Vagina (tissue), 2 donors: ENCODE measurements around the gene PLP2. TPM values are rescaled to one million over a fixed set of nuclear protein-coding genes. Genes with fewer than 3 reads are reported as not detected.

Experiments
- DNase-seq, 2 donors: peaks; one replicate each; pipeline ENCODE4 v3.0.0-alpha.2; 2017; ENCODE audit errors: extremely low spot score in 2 of 2
- H3K27ac ChIP-seq: fragments of 200-600 bp; sonication (generic); one replicate; pipeline ENCODE4 v1.5.1; 2019
- H3K27me3 ChIP-seq: fragments of 200-600 bp; sonication (generic); one replicate; pipeline ENCODE4 v1.5.1; 2019
- H3K36me3 ChIP-seq, 2 donors: fragments of 200-600 bp; sonication (generic); one replicate each; pipeline ENCODE4 v1.5.1; 2017 to 2019
- H3K4me1 ChIP-seq: fragments of 200-600 bp; sonication (generic); one replicate; pipeline ENCODE4 v1.5.1; 2019
- H3K4me3 ChIP-seq, 2 donors: fragments of 200-600 bp; sonication (generic); 1 replicate in 1 of 2; 2 replicates in 1 of 2; pipeline ENCODE4 v1.5.1; 2016 to 2019
- H3K9me3 ChIP-seq: fragments of 200-600 bp; sonication (generic); one replicate; pipeline ENCODE4 v1.5.1; 2019
- CTCF ChIP-seq, 3 experiments: fragments of 450-650 bp in 2 of 3; fragments of 200-600 bp in 1 of 3; sonication (generic) in 1 of 3; IDR thresholded peaks; one replicate each; pipeline ENCODE4 v1.5.1; 2017 to 2019; ENCODE audit warnings: antibody characterized with exemption in 3 of 3, mild to moderate bottlenecking in 2 of 3, moderate library complexity in 2 of 3
- POLR2A ChIP-seq, 2 donors: fragments of 450-650 bp; IDR thresholded peaks; one replicate each; pipeline ENCODE4 v1.6.1; 2017; ENCODE audit warnings: antibody characterized with exemption in 2 of 2, mild to moderate bottlenecking in 2 of 2, moderate library complexity in 2 of 2
- POLR2AphosphoS5 ChIP-seq, 2 donors: sonication (generic); formaldehyde crosslinking; IDR thresholded peaks; one replicate each; pipeline ENCODE4 v1.9.0; 2017; ENCODE audit warnings: antibody characterized with exemption in 2 of 2, mild to moderate bottlenecking in 2 of 2, low read depth in 1 of 2; ENCODE audit not compliant: insufficient read depth in 1 of 2
- intact Hi-C: fragments of 100-400 bp; cut with DNase I; formaldehyde crosslinking; loops from one replicate; pipeline ENCODE4 v1.15.1; 2023
- total RNA-seq: library from RNA; depleted of rRNA; stranded (reverse); fragments of >200 nt; gene quantifications from one replicate; pipeline ENCODE4 v1.2.3, GENCODE V29; 2016

PLP2 gene
- total RNA-seq, 1 donor from 2014 or later, result 81.3 TPM

GRCh38 chrX:49192722-49193328 lies 21.1 kb downstream of the PLP2 start:
- DNase-seq, result no peak
- no peaks in the 10 kb centered on the region for H3K27me3 ChIP-seq
- H3K4me1 ChIP-seq, result peaks cover 5% of the 10 kb centered on the region
- no peak overlapping the region for H3K27ac ChIP-seq
- H3K9me3 ChIP-seq, result no peaks in the 10 kb centered on the region
- H3K4me3 ChIP-seq, result no peak overlapping the region
- intact Hi-C loops, result loop anchor here (10.0 kb wide), 1 partner anchor 72 kb away; the partner anchor contains the start of genes FOXP3 and PPP1R3F
- no peaks in the 10 kb centered on the region for H3K36me3 ChIP-seq
- no peak for TF ChIP-seq POLR2AphosphoS5 (IDR thresholded peaks at IDR 0.05; ENCODE audit: insufficient read depth in 1 of 2, low read depth in 1 of 2)
- TF ChIP-seq POLR2A (IDR thresholded peaks at IDR 0.05), result no peak

GRCh38 chrX:49193542-49193964 lies 21.9 kb downstream of the PLP2 start:
- Histone ChIP-seq H3K36me3 (no peaks in the 10 kb centered on the region), H3K4me1 (peaks cover 5% of the 10 kb centered on the region), H3K27ac (no peak overlapping the region), H3K4me3 (no peak overlapping the region), H3K9me3 (no peaks in the 10 kb centered on the region), H3K27me3 (no peaks in the 10 kb centered on the region)
- TF ChIP-seq CTCF (IDR thresholded peaks at IDR 0.05) (no peak), POLR2A (IDR thresholded peaks at IDR 0.05) (no peak), POLR2AphosphoS5 (IDR thresholded peaks at IDR 0.05; ENCODE audit: insufficient read depth in 1 of 2, low read depth in 1 of 2) (no peak)
- DNase-seq, result no peak
- intact Hi-C loops, result loop anchor here (10.0 kb wide), 1 partner anchor 71 kb away; the partner anchor contains the start of genes FOXP3 and PPP1R3F

GRCh38 chrX:49197543-49198087 lies 25.9 kb downstream of the PLP2 start:
- H3K27me3 ChIP-seq, result no peaks in the 10 kb centered on the region
- no peak for TF ChIP-seq CTCF (IDR thresholded peaks at IDR 0.05)
- no peak for TF ChIP-seq POLR2AphosphoS5 (IDR thresholded peaks at IDR 0.05; ENCODE audit: insufficient read depth in 1 of 2, low read depth in 1 of 2)
- no peak for TF ChIP-seq POLR2A (IDR thresholded peaks at IDR 0.05)
- no peaks in the 10 kb centered on the region for H3K36me3 ChIP-seq
- no peak overlapping the region for H3K27ac ChIP-seq
- no peak overlapping the region for H3K4me3 ChIP-seq
- no peaks in the 10 kb centered on the region for H3K9me3 ChIP-seq
- DNase-seq, result no peak
- intact Hi-C loops, result loop anchor here (10.0 kb wide), 1 partner anchor 67 kb away; the partner anchor contains the start of genes FOXP3 and PPP1R3F
- H3K4me1 ChIP-seq, result peaks cover 8% of the 10 kb centered on the region

- Histone ChIP-seq H3K4me3 (no peak overlapping the region), H3K4me1 (peaks cover 8% of the 10 kb centered on the region), H3K36me3 (no peaks in the 10 kb centered on the region), H3K27ac (no peak overlapping the region), H3K27me3 (no peaks in the 10 kb centered on the region), H3K9me3 (no peaks in the 10 kb centered on the region)
- TF ChIP-seq POLR2AphosphoS5 (IDR thresholded peaks at IDR 0.05; ENCODE audit: insufficient read depth in 1 of 2, low read depth in 1 of 2), result no peak
- no peak for TF ChIP-seq POLR2A (IDR thresholded peaks at IDR 0.05)
- TF ChIP-seq CTCF (IDR thresholded peaks at IDR 0.05), result no peak
- intact Hi-C loops, result loop anchor here (10.0 kb wide), 1 partner anchor 66 kb away; the partner anchor contains the start of genes FOXP3 and PPP1R3F
- DNase-seq, result no peak
These were observed 27.0 kb downstream of the PLP2 start for GRCh38 chrX:49198540-49199314.

- no peak overlapping the region for H3K4me3 ChIP-seq
- no peaks in the 10 kb centered on the region for H3K9me3 ChIP-seq
- H3K36me3 ChIP-seq, result no peaks in the 10 kb centered on the region
- peaks cover 8% of the 10 kb centered on the region for H3K4me1 ChIP-seq
- no peak for DNase-seq
- no peak for TF ChIP-seq POLR2A (IDR thresholded peaks at IDR 0.05)
- TF ChIP-seq POLR2AphosphoS5 (IDR thresholded peaks at IDR 0.05; ENCODE audit: insufficient read depth in 1 of 2, low read depth in 1 of 2), result no peak
- no peak for TF ChIP-seq CTCF (IDR thresholded peaks at IDR 0.05)
- no peak overlapping the region for H3K27ac ChIP-seq
- intact Hi-C loops, result loop anchor here (10.0 kb wide), 1 partner anchor 66 kb away; the partner anchor contains the start of genes FOXP3 and PPP1R3F
- no peaks in the 10 kb centered on the region for H3K27me3 ChIP-seq
These were observed 27.6 kb downstream of the PLP2 start for GRCh38 chrX:49199315-49199595.
